Stimulated activated CD8-positive, alpha-beta memory T cell treated with anti-CD3 and anti-CD28 coated beads, Interleukin-12 subunit alpha, Interleukin-12 subunit beta, amount 100 ng/mL, for 1 hour (primary cell): Measurements from ENCODE around the gene GAGE12G.
"Not testable (repeated sequence)": the region's sequence is repeated elsewhere in the genome, so short reads cannot be mapped to it uniquely, and the experiment has no call there.

Experiments
- DNase-seq: peaks from one replicate; pipeline ENCODE4 v3.0.0-alpha.2; 2020; ENCODE audit warnings: low read depth

Gene GAGE12G, protein sequence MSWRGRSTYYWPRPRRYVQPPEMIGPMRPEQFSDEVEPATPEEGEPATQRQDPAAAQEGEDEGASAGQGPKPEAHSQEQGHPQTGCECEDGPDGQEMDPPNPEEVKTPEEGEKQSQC

DNA sequence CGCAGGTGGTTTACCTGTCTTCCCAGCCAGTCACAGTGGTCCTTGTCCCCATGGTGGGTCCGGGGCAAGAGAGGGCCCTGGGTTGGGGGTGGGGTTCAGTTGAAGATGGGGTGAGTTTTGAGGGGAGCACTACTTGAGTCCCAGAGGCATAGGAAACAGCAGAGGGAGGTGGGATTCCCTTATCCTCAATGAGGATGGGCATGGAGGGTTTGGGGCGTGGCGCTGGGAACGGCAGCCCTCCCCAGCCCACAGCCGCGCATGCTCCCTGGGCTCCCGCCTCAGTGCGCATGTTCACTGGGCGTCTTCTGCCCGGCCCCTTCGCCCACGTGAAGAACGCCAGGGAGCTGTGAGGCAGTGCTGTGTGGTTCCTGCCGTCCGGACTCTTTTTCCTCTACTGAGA lies at the start of gene GAGE12G:
Gene GAGE12G (plus strand): TSS at position 301 of the 400 bp plus-strand sequence. CDS start 1,155 bp downstream, outside the sequence.
- not testable (repeated sequence) for DNase-seq

DNA sequence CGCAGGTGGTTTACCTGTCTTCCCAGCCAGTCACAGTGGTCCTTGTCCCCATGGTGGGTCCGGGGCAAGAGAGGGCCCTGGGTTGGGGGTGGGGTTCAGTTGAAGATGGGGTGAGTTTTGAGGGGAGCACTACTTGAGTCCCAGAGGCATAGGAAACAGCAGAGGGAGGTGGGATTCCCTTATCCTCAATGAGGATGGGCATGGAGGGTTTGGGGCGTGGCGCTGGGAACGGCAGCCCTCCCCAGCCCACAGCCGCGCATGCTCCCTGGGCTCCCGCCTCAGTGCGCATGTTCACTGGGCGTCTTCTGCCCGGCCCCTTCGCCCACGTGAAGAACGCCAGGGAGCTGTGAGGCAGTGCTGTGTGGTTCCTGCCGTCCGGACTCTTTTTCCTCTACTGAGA lies 38.3 kb upstream of the GAGE12G start, which contains the start of gene GAGE12C:
Gene GAGE12C (plus strand): TSS at position 301 of the 400 bp plus-strand sequence. CDS start 1,155 bp downstream, outside the sequence.
- DNase-seq = not testable (repeated sequence)

DNA sequence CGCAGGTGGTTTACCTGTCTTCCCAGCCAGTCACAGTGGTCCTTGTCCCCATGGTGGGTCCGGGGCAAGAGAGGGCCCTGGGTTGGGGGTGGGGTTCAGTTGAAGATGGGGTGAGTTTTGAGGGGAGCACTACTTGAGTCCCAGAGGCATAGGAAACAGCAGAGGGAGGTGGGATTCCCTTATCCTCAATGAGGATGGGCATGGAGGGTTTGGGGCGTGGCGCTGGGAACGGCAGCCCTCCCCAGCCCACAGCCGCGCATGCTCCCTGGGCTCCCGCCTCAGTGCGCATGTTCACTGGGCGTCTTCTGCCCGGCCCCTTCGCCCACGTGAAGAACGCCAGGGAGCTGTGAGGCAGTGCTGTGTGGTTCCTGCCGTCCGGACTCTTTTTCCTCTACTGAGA lies 28.8 kb upstream of the GAGE12G start, which contains the start of gene GAGE12D:
Gene GAGE12D (plus strand): TSS at position 301 of the 400 bp plus-strand sequence. CDS start 1,155 bp downstream, outside the sequence.
- not testable (repeated sequence) for DNase-seq

DNA sequence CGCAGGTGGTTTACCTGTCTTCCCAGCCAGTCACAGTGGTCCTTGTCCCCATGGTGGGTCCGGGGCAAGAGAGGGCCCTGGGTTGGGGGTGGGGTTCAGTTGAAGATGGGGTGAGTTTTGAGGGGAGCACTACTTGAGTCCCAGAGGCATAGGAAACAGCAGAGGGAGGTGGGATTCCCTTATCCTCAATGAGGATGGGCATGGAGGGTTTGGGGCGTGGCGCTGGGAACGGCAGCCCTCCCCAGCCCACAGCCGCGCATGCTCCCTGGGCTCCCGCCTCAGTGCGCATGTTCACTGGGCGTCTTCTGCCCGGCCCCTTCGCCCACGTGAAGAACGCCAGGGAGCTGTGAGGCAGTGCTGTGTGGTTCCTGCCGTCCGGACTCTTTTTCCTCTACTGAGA lies 19.2 kb upstream of the GAGE12G start, which contains the start of gene GAGE12E:
Gene GAGE12E (plus strand): TSS at position 301 of the 400 bp plus-strand sequence. CDS start 1,155 bp downstream, outside the sequence.
- DNase-seq = not testable (repeated sequence)

DNA sequence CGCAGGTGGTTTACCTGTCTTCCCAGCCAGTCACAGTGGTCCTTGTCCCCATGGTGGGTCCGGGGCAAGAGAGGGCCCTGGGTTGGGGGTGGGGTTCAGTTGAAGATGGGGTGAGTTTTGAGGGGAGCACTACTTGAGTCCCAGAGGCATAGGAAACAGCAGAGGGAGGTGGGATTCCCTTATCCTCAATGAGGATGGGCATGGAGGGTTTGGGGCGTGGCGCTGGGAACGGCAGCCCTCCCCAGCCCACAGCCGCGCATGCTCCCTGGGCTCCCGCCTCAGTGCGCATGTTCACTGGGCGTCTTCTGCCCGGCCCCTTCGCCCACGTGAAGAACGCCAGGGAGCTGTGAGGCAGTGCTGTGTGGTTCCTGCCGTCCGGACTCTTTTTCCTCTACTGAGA lies 9.7 kb upstream of the GAGE12G start, which contains the start of gene GAGE12F:
Gene GAGE12F (plus strand): TSS at position 301 of the 400 bp plus-strand sequence. CDS start 1,155 bp downstream, outside the sequence.
- DNase-seq = not testable (repeated sequence)

DNA sequence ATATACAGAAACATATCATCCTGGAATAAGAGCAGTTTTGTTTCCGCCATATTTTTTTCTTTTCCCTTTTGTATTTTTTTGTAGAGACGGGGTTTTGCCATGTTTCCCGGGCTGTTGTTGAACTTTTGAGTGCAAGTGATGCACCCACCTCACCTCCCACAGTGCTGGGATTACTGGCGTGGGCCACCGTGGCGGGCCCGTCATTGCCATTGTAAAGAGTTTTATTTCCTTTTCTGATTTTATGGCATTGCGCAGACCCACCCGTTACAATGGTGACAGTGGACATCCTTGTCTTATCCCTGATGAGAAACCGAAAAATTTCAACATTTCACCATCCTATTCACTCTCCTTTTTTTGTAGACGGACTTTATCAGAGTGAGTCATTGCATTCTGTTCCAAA lies 1.5 kb upstream of the GAGE12G start:
- not testable (repeated sequence) for DNase-seq

DNA sequence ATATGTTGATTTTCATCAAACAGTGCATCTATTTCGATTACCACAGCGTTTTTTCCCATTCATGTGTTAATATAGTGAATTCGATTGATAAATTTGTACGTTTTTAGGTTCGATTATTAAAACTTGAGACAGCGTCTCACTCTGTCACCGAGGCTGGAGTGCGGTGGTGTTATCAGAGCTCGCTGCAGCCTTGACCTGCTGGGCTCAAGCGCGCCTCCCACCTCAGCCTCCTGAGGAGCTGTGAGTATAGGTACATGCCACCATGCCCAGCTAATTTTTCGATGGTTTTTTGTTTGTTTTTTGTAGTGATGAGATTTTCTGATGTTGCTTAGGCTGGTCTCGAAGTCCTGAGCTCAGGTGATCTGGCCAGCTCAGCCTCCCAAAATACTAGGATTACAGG lies 1.0 kb upstream of the GAGE12G start:
- DNase-seq = not testable (repeated sequence)

DNA sequence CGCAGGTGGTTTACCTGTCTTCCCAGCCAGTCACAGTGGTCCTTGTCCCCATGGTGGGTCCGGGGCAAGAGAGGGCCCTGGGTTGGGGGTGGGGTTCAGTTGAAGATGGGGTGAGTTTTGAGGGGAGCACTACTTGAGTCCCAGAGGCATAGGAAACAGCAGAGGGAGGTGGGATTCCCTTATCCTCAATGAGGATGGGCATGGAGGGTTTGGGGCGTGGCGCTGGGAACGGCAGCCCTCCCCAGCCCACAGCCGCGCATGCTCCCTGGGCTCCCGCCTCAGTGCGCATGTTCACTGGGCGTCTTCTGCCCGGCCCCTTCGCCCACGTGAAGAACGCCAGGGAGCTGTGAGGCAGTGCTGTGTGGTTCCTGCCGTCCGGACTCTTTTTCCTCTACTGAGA lies 9.4 kb downstream of the GAGE12G start, which contains the start of gene GAGE12H:
Gene GAGE12H (plus strand): TSS at position 301 of the 400 bp plus-strand sequence. CDS start 1,155 bp downstream, outside the sequence.
- not testable (repeated sequence) for DNase-seq

DNA sequence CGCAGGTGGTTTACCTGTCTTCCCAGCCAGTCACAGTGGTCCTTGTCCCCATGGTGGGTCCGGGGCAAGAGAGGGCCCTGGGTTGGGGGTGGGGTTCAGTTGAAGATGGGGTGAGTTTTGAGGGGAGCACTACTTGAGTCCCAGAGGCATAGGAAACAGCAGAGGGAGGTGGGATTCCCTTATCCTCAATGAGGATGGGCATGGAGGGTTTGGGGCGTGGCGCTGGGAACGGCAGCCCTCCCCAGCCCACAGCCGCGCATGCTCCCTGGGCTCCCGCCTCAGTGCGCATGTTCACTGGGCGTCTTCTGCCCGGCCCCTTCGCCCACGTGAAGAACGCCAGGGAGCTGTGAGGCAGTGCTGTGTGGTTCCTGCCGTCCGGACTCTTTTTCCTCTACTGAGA lies 19.0 kb downstream of the GAGE12G start, which contains the start of gene GAGE2A:
Gene GAGE2A (plus strand): TSS at position 301 of the 400 bp plus-strand sequence. CDS start 1,155 bp downstream, outside the sequence.
- DNase-seq = not testable (repeated sequence)

DNA sequence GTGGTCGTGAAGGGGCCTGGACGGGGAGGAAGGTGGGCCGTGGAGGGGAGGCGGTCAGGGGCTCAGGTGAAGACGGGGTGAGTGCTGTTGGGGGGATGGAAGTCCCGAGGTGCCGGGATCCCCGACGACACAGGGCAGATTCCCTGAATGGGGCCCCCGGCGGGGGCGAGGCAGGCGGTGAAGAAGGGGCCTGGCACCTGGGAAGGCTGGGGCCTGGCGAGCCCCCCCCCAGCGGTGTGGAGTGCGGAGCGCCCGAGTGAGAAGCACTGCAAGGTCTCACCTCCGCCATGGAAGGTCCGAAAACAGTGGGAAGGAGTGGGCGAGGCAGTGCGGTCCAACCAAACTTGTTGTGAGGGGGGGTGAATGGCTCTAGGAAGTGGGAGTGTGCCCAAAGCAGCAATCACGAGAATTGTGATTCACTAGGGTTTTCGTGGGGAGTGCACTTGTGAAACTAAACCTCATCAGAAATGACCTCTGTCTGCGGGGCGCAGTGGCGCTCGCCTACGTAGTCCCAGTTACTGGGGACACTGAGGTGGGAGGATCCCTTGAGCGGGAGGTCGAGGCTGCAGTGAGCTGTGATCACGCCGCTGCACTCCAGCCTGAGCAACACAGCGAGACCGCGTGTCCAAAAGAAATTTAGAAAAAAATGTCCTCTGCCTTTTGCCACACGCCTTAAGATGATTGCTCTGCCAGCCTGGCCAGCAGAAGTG lies 19.7 kb downstream of the GAGE12G start:
- not testable (repeated sequence) for DNase-seq

DNA sequence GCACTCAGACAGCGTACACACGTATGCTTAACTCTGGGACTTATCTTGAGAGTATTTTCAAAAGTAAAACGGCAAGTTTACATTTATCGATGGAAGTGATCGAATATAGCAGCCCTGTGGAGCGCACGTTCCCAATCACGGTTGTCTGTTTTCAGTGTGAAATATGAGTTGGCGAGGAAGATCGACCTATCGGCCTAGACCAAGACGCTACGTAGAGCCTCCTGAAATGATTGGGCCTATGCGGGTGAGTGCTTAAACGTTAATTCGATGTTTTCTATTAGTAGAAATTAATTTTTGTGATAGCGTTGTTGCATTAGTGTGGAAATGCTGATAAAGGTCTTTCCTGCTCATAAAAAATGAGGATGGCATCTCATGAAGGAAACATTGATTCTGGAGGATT lies 20.3 kb downstream of the GAGE12G start:
- not testable (repeated sequence) for DNase-seq

DNA sequence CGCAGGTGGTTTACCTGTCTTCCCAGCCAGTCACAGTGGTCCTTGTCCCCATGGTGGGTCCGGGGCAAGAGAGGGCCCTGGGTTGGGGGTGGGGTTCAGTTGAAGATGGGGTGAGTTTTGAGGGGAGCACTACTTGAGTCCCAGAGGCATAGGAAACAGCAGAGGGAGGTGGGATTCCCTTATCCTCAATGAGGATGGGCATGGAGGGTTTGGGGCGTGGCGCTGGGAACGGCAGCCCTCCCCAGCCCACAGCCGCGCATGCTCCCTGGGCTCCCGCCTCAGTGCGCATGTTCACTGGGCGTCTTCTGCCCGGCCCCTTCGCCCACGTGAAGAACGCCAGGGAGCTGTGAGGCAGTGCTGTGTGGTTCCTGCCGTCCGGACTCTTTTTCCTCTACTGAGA lies 28.5 kb downstream of the GAGE12G start, which contains the start of gene GAGE1:
Gene GAGE1 (plus strand): TSS at position 301 of the 400 bp plus-strand sequence. CDS start 1,155 bp downstream, outside the sequence.
- not testable (repeated sequence) for DNase-seq

DNA sequence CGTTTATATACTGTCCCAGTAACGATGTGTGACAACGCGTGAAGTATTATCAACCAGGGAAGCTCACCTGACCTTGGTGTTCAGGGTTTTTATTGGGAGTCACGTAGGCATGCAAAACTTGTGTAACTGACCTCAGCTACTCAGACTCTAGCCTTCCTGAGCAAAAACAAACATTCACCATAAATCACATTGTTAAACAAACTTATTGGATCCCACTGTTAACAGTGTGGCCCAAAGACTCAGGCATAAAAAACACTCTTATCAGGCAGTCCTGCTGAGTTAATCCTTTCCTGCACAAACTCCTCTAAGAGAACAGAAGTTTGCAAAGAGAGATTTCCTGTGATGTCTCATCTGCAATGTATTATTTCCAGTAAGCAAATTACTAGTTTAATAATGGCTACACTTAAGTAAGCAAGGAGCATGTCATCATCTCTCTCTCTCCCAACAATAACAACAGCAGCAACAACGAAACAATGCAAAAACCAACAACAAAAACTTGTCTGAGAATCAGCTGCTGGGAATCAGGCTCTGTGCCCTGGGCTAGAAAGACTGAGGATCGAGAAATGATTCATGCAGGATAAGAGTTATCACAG lies 40.6 kb downstream of the GAGE12G start:
- no peak for DNase-seq

DNA sequence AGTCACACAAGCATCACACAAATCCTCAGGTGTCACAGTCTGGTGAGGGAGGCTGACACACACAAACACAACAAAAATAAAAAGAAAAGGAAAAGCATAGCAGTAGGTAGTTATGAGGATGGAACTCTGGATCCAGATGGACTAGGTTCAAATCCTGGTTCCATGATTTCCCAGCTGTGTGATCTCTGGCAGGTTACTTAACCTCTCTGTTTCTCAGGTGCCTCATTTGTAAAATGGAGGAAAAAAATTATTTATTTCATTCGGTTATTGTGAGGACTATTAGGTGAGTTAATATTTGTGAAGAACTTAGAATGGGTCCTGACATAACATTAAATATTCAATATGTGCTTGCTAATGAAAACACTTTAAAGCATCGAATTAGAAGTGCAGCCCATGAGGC lies 48.4 kb downstream of the GAGE12G start:
- DNase-seq = no peak
